SU-DHL-6 (cell line): Measurements from ENCODE around the gene ITIH4.

Experiments
- H2AFZ ChIP-seq: fragments of 200-600 bp; sonication (generic); 2 replicates; pipeline ENCODE4 v1.6.1; 2014; ENCODE audit warnings: low read depth, mild to moderate bottlenecking, moderate library complexity, mixed read lengths, antibody characterized with exemption, low read length; ENCODE audit not compliant: severe bottlenecking
- H3F3A ChIP-seq: fragments of 200-600 bp; shearing (Covaris generic); 2 replicates; pipeline ENCODE4 v1.6.0; 2016; ENCODE audit warnings: antibody characterized with exemption, mild to moderate bottlenecking; ENCODE audit not compliant: insufficient read depth
- H3K27ac ChIP-seq: fragments of 200-600 bp; sonication (generic); 2 replicates; pipeline ENCODE4 v1.5.1; 2016; ENCODE audit warnings: low read depth, mild to moderate bottlenecking, low read length, moderate library complexity, mixed read lengths
- H3K27me3 ChIP-seq: fragments of 200-600 bp; sonication (generic), shearing (Covaris generic); 2 replicates; pipeline ENCODE4 v1.6.0; 2014; ENCODE audit warnings: mild to moderate bottlenecking, low read length
- H3K36me3 ChIP-seq: fragments of 200-600 bp; sonication (generic); 2 replicates; pipeline ENCODE4 v1.6.1; 2014; ENCODE audit warnings: mild to moderate bottlenecking, low read length, mixed read lengths
- H3K4me2 ChIP-seq: fragments of 300-600, 200-600 bp; shearing (Covaris generic), sonication (generic); 2 replicates; pipeline ENCODE4 v1.6.0; 2014; ENCODE audit warnings: low read length, low read depth, mild to moderate bottlenecking; ENCODE audit not compliant: poor library complexity, severe bottlenecking
- H3K4me3 ChIP-seq: fragments of 200-600 bp; sonication (generic); 2 replicates; pipeline ENCODE4 v1.5.1; 2014; ENCODE audit warnings: antibody characterized with exemption, low read length, mild to moderate bottlenecking, mixed read lengths; ENCODE audit not compliant: insufficient read depth, poor library complexity, severe bottlenecking
- H3K79me2 ChIP-seq: fragments of 200-600 bp; sonication (generic); 2 replicates; pipeline ENCODE4 v1.6.1; 2014; ENCODE audit warnings: mild to moderate bottlenecking, low read length, moderate library complexity; ENCODE audit not compliant: insufficient read depth
- H3K9ac ChIP-seq: fragments of 200-600 bp; sonication (generic); 2 replicates; pipeline ENCODE4 v1.7.0; 2014; ENCODE audit warnings: mild to moderate bottlenecking, low read length
- H3K9me2 ChIP-seq: fragments of 200-600 bp; sonication (generic); replicated peaks from 2 replicates; pipeline ENCODE4 v1.6.1; 2014; ENCODE audit warnings: low read length; ENCODE audit not compliant: insufficient read depth
- H3K9me3 ChIP-seq: fragments of 200-600 bp; sonication (generic); 2 replicates; pipeline ENCODE4 v1.6.1; 2014; ENCODE audit warnings: low read length, mixed read lengths; ENCODE audit not compliant: insufficient read depth
- H4K20me1 ChIP-seq: fragments of 200-600 bp; sonication (generic); 2 replicates; pipeline ENCODE4 v1.6.1; 2014; ENCODE audit warnings: low read depth, mild to moderate bottlenecking, antibody characterized with exemption, low read length, moderate library complexity, mixed read lengths
- EZH2phosphoT487 ChIP-seq: fragments of 200-600 bp; sonication (generic), shearing (Covaris generic); conservative IDR thresholded peaks from 2 replicates; pipeline ENCODE4 v1.6.1; 2018; ENCODE audit warnings: mild to moderate bottlenecking, antibody characterized with exemption, low read length, moderate library complexity, mixed read lengths
- TF ChIP-seq, protein P1 (sequence below): fragments of 200-600 bp; sonication (generic); IDR thresholded peaks from one replicate; pipeline ENCODE4 v1.5.1; 2017; ENCODE audit warnings: antibody characterized with exemption, mild to moderate bottlenecking, low read length, moderate library complexity; ENCODE audit not compliant: insufficient read depth, poor library complexity, severe bottlenecking

Gene ITIH4

DNA sequence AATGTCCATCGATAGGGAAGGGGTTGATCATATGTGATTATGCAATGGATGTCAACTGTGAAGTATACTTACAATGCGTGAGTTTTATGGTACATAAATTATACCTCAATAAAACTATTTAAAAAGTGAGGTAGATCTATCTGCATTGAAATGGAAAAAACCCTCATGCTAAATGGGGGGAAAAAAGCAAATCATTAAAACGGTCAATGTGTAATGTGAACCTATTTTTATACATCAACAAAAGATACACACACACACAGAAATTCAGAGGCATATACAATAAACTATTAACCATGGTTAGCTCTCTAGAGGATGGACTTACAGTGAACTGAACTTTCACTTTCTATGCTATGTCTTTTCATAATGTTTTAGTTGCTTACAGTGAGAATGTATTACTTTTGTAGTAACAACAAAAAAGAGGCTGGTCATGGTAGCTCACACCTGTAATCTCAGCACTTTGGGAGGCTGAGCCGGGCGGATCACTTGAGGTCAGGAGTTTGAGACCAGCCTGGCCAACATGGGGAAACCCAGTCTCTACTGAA, 43.8 kb upstream of the ITIH4 start:
- H3K27ac ChIP-seq, result no peak overlapping the region
- no peak overlapping the region for H3K4me2 ChIP-seq
- no peaks in the 10 kb centered on the region for H3K9me3 ChIP-seq
- H4K20me1 ChIP-seq, result no peaks in the 10 kb centered on the region
- no peaks in the 10 kb centered on the region for H3F3A ChIP-seq
- TF ChIP-seq EZH2phosphoT487, result no peak
- TF ChIP-seq, protein P1, sequence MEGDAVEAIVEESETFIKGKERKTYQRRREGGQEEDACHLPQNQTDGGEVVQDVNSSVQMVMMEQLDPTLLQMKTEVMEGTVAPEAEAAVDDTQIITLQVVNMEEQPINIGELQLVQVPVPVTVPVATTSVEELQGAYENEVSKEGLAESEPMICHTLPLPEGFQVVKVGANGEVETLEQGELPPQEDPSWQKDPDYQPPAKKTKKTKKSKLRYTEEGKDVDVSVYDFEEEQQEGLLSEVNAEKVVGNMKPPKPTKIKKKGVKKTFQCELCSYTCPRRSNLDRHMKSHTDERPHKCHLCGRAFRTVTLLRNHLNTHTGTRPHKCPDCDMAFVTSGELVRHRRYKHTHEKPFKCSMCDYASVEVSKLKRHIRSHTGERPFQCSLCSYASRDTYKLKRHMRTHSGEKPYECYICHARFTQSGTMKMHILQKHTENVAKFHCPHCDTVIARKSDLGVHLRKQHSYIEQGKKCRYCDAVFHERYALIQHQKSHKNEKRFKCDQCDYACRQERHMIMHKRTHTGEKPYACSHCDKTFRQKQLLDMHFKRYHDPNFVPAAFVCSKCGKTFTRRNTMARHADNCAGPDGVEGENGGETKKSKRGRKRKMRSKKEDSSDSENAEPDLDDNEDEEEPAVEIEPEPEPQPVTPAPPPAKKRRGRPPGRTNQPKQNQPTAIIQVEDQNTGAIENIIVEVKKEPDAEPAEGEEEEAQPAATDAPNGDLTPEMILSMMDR, result no peak
- H2AFZ ChIP-seq, result no peak overlapping the region
- no peaks in the 10 kb centered on the region for H3K27me3 ChIP-seq
- H3K4me3 ChIP-seq, result no peak overlapping the region
- H3K9me2 ChIP-seq, result no peaks in the 10 kb centered on the region
- no peak overlapping the region for H3K9ac ChIP-seq
- no peaks in the 10 kb centered on the region for H3K79me2 ChIP-seq
- no peaks in the 10 kb centered on the region for H3K36me3 ChIP-seq

DNA sequence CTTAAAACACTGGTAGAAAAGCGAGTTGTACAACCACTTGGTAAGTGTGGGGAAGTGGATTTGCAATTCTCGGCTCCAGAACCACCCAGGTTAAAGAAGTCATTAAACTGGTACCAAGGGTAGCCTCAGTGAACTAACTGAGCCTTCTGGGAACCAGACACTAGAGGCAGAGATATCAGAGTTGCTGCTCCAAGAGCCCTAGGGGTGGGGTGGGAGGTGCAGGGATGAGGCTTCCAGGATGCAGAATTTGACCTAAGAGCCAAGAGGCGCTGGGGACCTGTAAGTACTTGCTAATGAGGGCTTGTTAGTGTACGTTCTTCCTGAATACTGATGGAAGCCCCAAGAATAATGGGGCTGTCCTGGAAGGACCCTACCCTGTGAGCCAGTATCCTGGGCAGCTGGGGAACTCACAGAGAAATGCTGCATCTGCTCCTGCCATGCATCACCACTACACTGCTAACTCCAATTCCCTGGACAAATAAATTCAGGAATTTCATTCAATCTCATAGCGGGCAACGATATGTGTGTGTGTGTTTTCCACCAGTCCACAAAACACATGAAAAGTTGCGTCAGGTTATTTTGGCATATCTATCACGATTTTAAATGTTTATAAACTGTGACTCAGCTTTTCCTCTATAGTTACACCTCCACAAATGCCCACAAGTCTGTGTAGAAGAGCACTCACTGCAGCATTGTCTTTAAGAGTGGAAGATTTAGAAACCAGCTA, 43.1 kb upstream of the ITIH4 start:
- no peak overlapping the region for H3K4me3 ChIP-seq
- no peaks in the 10 kb centered on the region for H3F3A ChIP-seq
- no peaks in the 10 kb centered on the region for H4K20me1 ChIP-seq
- no peaks in the 10 kb centered on the region for H3K9me3 ChIP-seq
- no peak for TF ChIP-seq EZH2phosphoT487
- TF ChIP-seq, protein P1, result no peak
- H3K4me2 ChIP-seq, result no peak overlapping the region
- no peak overlapping the region for H3K27ac ChIP-seq
- H3K9me2 ChIP-seq, result no peaks in the 10 kb centered on the region
- no peaks in the 10 kb centered on the region for H3K36me3 ChIP-seq
- no peaks in the 10 kb centered on the region for H3K79me2 ChIP-seq
- no peak overlapping the region for H2AFZ ChIP-seq
- no peaks in the 10 kb centered on the region for H3K27me3 ChIP-seq
- H3K9ac ChIP-seq, result no peak overlapping the region

DNA sequence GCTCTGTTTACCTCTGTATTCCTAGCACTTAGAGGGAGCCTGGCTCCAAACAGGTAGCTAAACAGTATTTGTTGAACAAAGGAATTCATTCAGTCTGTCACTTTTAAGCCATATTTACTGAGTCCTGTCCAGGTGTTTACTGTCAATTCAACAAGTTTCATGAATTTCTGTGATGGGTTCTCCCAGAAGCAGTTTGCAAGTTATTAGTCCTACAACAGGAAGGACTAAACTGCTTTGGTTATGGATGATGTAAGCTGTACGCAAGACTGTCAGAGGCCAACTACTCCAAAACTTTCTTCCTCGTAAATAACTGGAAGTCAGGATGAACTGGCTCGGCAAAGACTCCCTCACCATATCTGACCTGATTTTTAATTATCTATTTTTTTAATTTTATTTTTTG, 41.8 kb upstream of the ITIH4 start:
- Histone ChIP-seq H4K20me1 (no peaks in the 10 kb centered on the region), H3K4me2 (no peak overlapping the region), H3K9ac (no peak overlapping the region), H2AFZ (no peak overlapping the region), H3K27me3 (no peaks in the 10 kb centered on the region), H3K27ac (no peak overlapping the region), H3K36me3 (no peaks in the 10 kb centered on the region), H3K9me3 (no peaks in the 10 kb centered on the region), H3K79me2 (no peaks in the 10 kb centered on the region), H3F3A (no peaks in the 10 kb centered on the region), H3K4me3 (no peak overlapping the region), H3K9me2 (no peaks in the 10 kb centered on the region)
- no peak for TF ChIP-seq EZH2phosphoT487
- TF ChIP-seq, protein P1, result no peak
